ENCODE data around the gene MINK1.
"Not testable (repeated sequence)": the region's sequence is repeated elsewhere in the genome, so short reads cannot be mapped to it uniquely, and the experiment has no call there.

MINK1 gene

DNA sequence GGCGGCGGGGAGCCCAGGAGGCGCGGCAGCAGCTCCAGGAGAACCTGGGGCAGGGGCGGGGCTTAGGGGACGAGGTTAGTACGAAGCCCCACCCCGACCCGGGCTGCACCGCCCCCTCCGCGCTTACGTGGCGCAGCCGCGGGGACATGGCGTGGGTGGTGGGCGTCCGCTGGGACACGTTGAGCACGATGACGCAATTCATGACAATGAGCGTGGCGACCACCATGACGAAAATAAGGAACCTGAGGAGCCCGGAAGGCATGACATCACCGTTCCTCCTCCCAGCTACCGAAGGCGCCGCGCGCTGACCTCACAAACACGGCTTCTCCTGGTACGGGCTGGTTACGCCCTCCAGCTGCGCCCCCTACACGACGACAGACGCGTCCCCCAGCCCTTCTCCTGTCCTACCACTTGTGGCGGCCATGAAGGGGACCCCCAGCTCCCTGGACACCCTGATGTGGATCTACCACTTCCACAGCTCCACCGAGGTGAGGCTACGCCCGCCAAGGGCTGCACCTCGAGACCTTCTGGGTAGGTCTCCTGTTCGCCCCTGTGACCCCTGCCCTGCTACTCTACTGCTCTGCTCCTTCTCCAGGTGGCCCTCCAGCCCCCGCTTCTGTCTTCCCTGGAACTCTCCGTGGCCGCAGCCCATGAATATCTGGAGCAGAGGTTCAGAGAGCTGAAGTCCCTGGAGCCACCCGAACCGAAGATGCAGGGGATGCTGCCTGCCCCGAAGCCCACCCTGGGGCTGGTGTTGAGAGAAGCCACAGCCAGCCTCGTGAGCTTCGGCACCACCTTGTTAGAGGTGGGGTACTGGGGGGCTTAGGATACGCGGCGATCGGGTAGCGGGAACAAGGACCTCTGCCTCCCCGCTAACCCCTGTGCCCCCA is 66.4 kb downstream of the MINK1 start, which contains the start of gene C17orf107:
Gene C17orf107 (plus strand): TSS at position 196 of the 890 bp plus-strand sequence. CDS start 227 bp downstream, at position 423.
- no peak for TF ChIP-seq ZFX (IDR thresholded peaks at IDR 0.05)
- TF ChIP-seq, protein P1, sequence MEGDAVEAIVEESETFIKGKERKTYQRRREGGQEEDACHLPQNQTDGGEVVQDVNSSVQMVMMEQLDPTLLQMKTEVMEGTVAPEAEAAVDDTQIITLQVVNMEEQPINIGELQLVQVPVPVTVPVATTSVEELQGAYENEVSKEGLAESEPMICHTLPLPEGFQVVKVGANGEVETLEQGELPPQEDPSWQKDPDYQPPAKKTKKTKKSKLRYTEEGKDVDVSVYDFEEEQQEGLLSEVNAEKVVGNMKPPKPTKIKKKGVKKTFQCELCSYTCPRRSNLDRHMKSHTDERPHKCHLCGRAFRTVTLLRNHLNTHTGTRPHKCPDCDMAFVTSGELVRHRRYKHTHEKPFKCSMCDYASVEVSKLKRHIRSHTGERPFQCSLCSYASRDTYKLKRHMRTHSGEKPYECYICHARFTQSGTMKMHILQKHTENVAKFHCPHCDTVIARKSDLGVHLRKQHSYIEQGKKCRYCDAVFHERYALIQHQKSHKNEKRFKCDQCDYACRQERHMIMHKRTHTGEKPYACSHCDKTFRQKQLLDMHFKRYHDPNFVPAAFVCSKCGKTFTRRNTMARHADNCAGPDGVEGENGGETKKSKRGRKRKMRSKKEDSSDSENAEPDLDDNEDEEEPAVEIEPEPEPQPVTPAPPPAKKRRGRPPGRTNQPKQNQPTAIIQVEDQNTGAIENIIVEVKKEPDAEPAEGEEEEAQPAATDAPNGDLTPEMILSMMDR (conservative IDR thresholded peaks at IDR 0.05) = no peak
- H3K27ac ChIP-seq = peak within 1 kb of the TSS; percentile 3; the same call in 1 of the 2 replicates

DNA sequence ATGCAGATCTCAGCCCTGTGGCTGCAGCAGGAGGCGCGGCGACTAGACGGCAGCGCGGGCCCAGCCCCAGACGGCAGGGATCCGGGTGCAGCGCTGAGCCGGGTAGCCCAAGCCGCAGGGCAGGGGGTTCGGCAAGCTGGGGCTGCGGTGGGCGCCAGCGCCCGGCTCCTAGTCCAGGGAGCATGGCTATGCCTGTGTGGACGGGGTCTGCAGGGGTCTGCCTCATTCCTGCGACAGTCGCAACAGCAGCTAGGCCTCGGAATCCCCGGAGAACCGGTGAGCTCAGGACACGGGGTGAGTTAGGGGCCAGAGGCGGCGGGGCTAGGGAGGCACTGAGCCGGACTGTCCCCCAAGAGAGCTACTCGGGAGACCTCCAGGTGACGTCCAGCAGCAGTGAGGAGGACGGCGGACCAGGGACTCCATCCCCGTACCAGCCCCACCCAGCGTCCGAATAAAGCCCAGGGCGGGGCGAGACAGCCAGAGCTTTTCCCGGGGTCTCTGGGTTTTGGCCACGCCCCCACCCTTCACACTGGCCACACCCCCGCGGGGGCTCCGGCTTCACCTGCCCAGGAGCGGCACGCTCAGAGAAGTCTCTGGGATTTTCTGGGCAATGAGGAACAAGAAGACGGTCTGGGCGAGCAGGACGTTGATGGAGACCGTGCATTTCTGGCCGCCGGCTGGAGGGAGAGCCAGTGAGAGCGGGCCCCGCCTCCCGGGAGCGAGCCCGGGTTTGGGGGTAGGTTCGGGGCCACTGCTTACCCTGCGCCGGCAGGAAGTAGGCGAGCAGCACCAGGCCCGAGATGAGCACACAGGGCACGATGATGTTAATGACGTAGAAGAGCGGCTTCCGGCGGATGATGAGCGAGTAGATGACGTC is 67.3 kb downstream of the MINK1 start:
- H3K27ac ChIP-seq = no peak overlapping the region
- TF ChIP-seq, protein P1 (conservative IDR thresholded peaks at IDR 0.05) = no peak
- TF ChIP-seq ZFX (IDR thresholded peaks at IDR 0.05) = no peak

DNA sequence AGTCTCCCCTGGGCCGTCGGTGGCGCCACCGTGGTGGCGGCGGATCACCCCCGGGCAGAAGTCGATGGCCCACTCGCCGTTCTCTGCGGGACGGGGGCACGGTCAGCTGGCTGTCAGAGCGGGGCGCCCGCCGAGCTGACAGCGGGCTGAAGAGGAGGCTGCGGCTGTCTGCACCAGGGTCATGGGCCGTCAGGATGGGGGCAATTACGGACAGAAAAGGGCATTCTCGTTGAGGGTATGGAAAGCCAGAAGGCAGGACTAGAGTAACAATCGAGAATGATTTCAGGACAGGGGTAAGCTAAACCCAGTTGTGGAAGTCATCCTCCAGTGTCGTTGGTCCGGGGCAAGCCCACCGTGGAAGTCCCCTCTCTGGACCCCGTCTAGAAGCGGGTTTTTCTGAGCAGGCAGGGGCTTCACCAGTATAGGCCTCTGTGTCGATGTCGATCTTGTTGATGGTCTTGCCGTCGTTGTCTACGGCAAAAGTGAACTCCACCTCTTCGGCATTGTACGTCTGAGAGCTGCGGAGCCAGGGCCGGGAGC is 68.0 kb downstream of the MINK1 start:
- TF ChIP-seq ZFX (IDR thresholded peaks at IDR 0.05) = no peak
- TF ChIP-seq, protein P1 (conservative IDR thresholded peaks at IDR 0.05) = no peak
- H3K27ac ChIP-seq = no peak overlapping the region

DNA sequence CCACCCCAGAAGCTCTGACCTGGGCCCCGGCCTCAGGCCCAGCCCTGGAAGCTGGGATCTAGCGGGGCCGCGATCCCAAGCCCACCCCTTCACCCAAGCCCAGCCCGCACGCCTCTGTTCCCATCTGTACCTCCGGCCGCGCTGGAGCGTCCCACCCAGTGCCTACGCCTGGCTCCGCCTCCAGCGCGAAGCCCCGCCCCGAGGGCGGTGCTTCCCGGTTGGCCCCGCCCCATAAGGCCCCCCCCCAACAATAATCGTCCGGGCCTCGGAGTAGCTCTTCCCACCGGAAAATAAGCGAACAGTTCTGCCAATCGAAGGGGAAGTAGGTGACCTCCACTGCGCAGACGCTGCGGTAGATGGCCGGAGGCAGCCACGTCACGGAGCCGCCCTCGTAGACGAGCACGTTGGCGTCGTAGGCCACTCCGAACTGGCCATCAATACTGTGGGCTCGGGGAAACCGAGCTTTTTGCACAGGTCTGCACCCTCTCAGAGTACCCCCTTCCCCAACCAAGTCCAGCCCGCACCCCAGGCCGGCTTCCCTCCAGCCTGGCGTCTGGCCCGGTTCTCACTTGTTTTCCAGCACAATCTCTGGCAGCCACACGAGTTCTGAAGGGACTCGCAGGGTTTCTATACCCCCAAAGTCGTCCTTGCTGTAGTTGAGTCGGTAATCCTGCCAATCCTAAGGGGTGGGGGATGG is 68.7 kb downstream of the MINK1 start:
- no peak overlapping the region for H3K27ac ChIP-seq
- TF ChIP-seq, protein P1 (conservative IDR thresholded peaks at IDR 0.05) = no peak
- no peak for TF ChIP-seq ZFX (IDR thresholded peaks at IDR 0.05)

DNA sequence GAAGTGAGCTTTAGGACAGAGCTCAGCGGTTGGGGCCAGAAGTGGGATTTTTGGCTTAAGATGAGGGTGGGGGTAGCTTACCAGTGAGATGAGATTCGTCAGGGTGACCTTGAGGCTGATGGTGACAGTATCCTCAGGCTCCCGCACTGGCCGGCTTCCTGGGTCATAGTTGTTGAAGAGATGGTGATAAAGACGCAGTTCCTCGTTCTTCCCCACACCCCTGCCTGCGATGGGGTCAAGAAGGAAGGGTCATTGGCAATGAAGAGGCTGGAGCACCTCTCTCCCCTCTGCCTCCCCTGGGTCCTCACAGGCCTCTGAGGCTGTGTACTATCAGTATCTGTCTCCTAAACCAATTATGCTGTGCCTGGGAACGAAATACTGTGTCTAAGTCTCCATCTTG is 69.4 kb downstream of the MINK1 start:
- TF ChIP-seq ZFX (IDR thresholded peaks at IDR 0.05) = no peak
- TF ChIP-seq, protein P1 (conservative IDR thresholded peaks at IDR 0.05) = no peak
- H3K27ac ChIP-seq = no peak overlapping the region; the same call in 1 of the 2 replicates

DNA sequence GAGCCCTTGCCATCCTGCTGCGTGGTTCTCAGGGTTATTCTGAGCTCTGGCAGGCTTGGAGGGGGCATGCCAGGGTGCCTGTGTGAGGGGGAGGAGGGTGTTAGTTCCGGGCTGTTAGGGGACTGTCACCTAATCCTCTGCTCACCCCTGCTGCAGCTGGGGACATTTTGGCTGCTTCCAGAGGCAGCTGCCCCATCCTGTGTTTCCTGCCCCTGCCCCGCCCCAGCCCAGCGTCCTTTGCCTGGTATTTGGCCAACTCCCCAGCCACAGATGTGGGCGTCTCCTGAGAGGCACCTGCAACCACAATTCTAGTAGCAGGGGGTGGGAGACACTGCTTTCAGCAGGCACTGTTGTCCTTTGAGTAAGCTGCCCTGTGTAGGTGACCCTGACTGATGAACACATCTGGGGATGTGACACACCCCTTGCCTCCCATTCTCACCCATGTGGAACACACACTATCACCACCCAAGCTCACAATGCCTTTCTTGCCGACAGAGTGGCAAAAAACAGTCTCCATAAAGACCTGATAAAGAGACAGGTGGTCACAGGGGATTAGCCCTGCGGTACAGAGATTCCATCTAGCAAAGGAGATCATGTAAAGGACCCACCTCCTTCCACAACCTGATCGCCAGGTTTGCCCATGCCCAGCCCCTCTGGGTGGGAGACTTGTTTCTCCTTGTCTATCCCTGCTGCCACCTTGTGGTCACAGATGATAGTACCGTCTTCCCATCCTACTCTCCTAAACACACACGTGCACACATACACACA is 70.1 kb downstream of the MINK1 start, which contains the start of gene CHRNE:
Gene CHRNE (minus strand): TSS at position 48 of the 768 bp plus-strand sequence. CDS start 35 bp downstream, at position 13.
- TF ChIP-seq ZFX (IDR thresholded peaks at IDR 0.05) = no peak
- TF ChIP-seq, protein P1 (conservative IDR thresholded peaks at IDR 0.05) = peak; percentile 94
- H3K27ac ChIP-seq = no peak within 1 kb of the TSS; the same call in 1 of the 2 replicates

DNA sequence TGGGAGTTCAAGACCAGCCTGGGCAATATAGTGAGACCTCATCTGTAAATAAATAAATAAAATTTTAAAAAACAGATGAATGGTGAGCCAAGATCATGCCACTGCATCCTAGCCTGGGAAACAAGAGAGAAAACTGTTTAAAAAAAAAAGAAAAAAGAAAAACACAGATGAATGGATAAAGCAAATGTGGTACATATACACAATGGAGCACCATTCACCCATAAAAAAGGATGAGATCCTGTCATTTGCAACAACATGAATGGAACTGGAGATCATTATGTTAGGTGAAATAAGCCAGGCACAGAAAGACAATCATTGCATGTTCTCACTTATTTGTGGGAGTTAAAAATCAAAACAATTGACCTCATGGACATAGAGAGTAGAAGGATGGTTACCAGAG is 73.5 kb downstream of the MINK1 start:
- H3K27ac ChIP-seq = not testable (repeated sequence)
